ENCODE data around the gene WNT8A.

Gene WNT8A

GRCh38 chr5:138092301-138092700 is 8.5 kb downstream of the WNT8A start:
- DNase-seq (ENCODE audit: low read depth) = no peak
- no peak overlapping the region for H3K4me3 ChIP-seq (ENCODE audit: low read depth, low read length)
- TF ChIP-seq CTCF (conservative IDR thresholded peaks at IDR 0.05; ENCODE audit: low read depth, low read length) = no peak

GRCh38 chr5:138093036-138093435 is 9.2 kb downstream of the WNT8A start:
- no peak overlapping the region for H3K4me3 ChIP-seq (ENCODE audit: low read depth, low read length)
- TF ChIP-seq CTCF (conservative IDR thresholded peaks at IDR 0.05; ENCODE audit: low read depth, low read length) = no peak
- no peak for DNase-seq (ENCODE audit: low read depth)

GRCh38 chr5:138095100-138095907 is 11.5 kb downstream of the WNT8A start:
- no peak for DNase-seq (ENCODE audit: low read depth)
- H3K4me3 ChIP-seq (ENCODE audit: low read depth, low read length) = no peak overlapping the region
- TF ChIP-seq CTCF (conservative IDR thresholded peaks at IDR 0.05; ENCODE audit: low read depth, low read length) = no peak

DNA sequence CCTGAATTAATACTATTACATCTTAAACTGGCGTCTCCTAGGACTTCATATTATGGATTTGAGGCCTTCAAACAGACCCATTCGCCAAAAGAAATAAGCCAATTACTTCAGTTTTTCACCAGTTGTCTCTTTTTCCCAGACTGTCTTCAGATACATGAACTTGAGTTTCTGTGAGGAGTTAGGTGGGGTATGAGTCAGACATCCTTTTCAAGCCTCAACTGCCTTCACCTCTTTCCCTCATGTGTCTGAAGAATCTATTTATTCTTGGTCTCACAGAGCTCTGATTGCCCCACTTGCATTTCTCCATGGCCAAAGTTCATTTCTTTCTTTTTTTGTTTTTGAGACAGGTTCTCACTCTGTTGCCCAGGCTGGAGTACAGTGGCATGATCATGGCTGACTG is 12.5 kb downstream of the WNT8A start:
- no peak for TF ChIP-seq CTCF (conservative IDR thresholded peaks at IDR 0.05; ENCODE audit: low read depth, low read length)
- no peak overlapping the region for H3K4me3 ChIP-seq (ENCODE audit: low read depth, low read length)
- peak; percentile 9 for DNase-seq (ENCODE audit: low read depth)

GRCh38 chr5:138096997-138097828 is 13.4 kb downstream of the WNT8A start:
- DNase-seq (ENCODE audit: low read depth) = no peak
- H3K4me3 ChIP-seq (ENCODE audit: low read depth, low read length) = no peak overlapping the region
- no peak for TF ChIP-seq CTCF (conservative IDR thresholded peaks at IDR 0.05; ENCODE audit: low read depth, low read length)

DNA sequence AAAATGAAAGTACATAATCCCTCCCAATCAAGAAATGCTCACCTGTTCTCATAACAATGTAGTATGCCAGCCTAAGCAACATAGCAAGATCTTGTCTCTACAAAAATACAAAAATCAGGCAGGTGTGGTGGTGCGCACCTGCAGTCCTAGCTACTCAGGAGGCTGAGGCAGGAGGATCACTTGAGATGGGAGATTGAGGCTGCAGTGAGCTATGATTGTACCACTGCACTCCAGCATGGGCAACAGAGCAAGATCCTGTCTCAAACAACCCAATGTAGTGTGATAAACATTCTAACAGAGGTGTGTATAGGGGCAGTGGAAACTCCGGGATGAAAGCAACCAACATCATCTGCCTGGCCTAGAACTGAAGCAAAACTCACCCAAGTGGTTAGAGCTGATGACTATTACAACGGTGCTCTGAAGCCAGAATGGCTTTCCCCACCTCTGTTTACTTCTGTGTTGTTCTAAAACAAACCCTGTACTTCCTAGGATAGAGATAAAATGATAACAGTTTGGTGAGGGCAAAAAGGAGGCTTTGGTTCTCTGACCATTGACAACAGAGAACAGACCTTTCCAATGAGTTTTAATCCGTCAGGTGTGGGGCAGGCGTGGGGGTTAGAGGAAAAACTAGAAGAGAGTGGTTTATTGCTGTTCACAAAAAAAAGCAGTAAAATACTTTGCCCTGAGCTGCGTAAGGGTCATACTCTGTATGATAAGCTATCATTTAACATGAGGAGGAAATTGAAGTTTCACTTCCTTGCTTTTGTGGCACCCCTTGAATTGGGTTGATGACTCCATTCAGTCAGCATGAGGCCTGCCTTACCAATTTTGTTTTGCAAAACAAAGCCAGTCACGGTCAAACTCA is 18.9 kb downstream of the WNT8A start:
- TF ChIP-seq CTCF (conservative IDR thresholded peaks at IDR 0.05; ENCODE audit: low read depth, low read length) = no peak
- no peak for DNase-seq (ENCODE audit: low read depth)
- H3K4me3 ChIP-seq (ENCODE audit: low read depth, low read length) = no peak overlapping the region
